Activated T-cell treated with anti-CD3 and anti-CD28 coated beads, Interleukin-2, amount 50 U/mL, for 24 hours (primary cell): Measurements from ENCODE around the gene RCVRN.

ENCODE experiments used
- DNase-seq: peaks from one replicate; pipeline ENCODE4 v3.0.0-alpha.2; 2020
- H3K27ac Mint-ChIP-seq: 2 replicates; pipeline ENCODE4 v1.8.0; 2020; ENCODE audit warnings: mild to moderate bottlenecking, mixed read lengths
- H3K27me3 Mint-ChIP-seq: 2 replicates; pipeline ENCODE4 v1.8.0; 2020; ENCODE audit warnings: mixed read lengths
- H3K36me3 Mint-ChIP-seq: 2 replicates; pipeline ENCODE4 v1.8.0; 2020; ENCODE audit warnings: low read depth, mixed read lengths
- H3K4me1 Mint-ChIP-seq: 2 replicates; pipeline ENCODE4 v1.8.0; 2020; ENCODE audit warnings: low read depth, mixed read lengths
- H3K4me3 Mint-ChIP-seq: 2 replicates; pipeline ENCODE4 v1.8.0; 2020; ENCODE audit warnings: mild to moderate bottlenecking, moderate library complexity, mixed read lengths
- H3K9me3 Mint-ChIP-seq: 2 replicates; pipeline ENCODE4 v1.8.0; 2020; ENCODE audit warnings: mixed read lengths

Gene RCVRN

DNA sequence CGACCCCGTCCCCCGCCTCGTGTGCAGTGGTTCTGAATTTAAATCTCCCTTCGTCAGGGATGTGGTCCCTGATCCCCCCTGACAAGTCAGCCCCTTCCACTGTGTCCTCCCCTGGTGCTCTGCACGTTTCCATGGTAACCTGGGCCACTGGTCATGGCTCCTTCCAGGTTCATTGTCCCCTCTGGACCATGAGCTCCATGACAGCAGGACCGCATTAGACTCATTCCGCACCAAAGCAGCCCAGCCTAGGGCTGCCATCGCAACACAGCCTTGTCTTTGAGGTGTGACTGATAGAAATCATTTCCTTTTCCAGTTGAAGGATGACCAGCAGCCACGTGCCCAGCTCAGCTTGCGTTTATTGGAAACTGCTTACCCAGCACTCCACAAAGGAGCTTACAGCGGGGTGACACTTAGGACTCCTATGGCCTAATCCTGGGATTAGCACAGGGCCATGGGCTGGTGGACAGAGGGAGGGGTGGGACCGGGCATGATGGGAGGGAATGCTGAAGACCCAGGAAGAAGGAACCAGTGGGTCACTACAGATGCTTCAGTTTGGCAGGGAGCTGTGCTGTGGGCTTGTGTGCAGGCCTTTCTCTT is 7.6 kb downstream of the RCVRN start:
- Mint-ChIP-seq H3K27ac (no peak overlapping the region), H3K9me3 (no peaks in the 10 kb centered on the region), H3K36me3 (no peaks in the 10 kb centered on the region), H3K4me3 (no peak overlapping the region), H3K4me1 (no peaks in the 10 kb centered on the region), H3K27me3 (peaks cover 38% of the 10 kb centered on the region)
- DNase-seq: no peak

DNA sequence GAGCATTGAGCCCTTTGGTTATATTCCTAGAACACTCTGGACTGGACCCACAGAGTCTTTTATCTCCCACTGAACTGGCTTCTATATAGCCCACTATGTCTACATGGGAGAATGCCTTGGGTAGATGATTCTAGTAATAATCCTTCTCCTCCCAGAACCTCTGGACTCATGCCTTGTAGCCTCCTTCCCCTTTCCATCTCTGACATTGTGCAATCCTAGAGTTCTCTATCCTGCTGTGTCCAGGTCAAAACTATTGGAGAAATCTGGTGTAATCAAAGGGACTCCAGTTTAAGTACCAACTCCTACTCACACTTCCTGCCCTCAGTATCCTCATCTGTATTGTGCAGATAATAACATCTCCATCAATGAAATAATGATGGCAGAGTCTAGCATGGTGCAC is 9.1 kb downstream of the RCVRN start:
- Mint-ChIP-seq H3K4me1 (no peaks in the 10 kb centered on the region), H3K36me3 (no peaks in the 10 kb centered on the region), H3K4me3 (no peak overlapping the region), H3K27me3 (peaks cover 35% of the 10 kb centered on the region), H3K27ac (no peak overlapping the region), H3K9me3 (no peaks in the 10 kb centered on the region)
- DNase-seq: no peak

DNA sequence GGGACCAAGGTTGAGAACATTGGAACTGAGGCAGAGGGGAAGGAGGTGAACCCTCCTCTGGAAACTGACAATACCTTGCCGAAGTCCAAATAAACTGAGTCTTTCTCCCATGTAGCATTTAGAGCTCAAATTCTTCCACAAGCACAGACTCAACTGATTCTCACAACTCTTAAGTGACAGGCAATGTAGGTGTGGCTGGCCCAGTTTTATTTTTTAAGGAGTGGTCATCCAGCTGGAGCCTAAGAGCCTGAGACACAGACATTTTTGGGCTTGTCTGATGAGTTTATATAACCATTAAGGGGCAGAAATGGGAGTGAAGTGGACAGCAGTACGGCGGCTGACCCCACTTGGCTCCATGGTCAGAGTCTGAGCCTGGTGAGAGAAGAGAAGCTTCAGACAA is 10.8 kb downstream of the RCVRN start:
- Mint-ChIP-seq H3K27me3 (peaks cover 26% of the 10 kb centered on the region), H3K36me3 (no peaks in the 10 kb centered on the region), H3K4me1 (no peaks in the 10 kb centered on the region), H3K9me3 (no peaks in the 10 kb centered on the region), H3K27ac (no peak overlapping the region), H3K4me3 (no peak overlapping the region)
- no peak for DNase-seq

DNA sequence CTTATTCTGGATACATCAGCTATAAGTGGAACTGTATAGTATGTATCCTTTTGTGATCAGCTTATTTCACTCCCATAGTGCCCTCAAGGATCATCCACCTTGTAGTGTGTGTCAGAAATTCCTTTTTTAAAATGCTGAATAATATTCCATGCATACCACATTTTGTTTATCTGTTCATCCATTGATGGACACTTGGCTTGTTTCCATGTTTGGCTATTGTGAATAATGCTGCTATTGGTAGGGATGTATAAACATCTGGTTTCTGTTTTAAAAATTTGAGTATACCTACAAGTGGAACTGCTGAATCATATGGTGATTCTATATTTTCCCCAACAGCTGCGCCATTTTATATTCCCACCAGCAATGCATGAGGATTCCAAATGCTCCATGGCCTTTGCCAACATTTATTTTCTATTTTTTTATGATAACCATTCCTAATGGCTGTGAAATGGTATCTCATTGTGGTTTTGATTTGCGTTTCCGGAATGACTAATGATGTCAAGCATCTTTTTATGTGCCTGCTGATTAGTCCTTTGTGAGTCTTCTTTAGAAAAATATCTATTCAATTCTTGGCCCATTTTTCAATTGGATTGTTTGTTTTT is 11.6 kb downstream of the RCVRN start:
- no peak for DNase-seq
- H3K4me3 Mint-ChIP-seq: no peak overlapping the region
- H3K4me1 Mint-ChIP-seq: no peaks in the 10 kb centered on the region
- H3K9me3 Mint-ChIP-seq: no peaks in the 10 kb centered on the region
- H3K27ac Mint-ChIP-seq: no peak overlapping the region
- H3K36me3 Mint-ChIP-seq: no peaks in the 10 kb centered on the region
- H3K27me3 Mint-ChIP-seq: peaks cover 24% of the 10 kb centered on the region

DNA sequence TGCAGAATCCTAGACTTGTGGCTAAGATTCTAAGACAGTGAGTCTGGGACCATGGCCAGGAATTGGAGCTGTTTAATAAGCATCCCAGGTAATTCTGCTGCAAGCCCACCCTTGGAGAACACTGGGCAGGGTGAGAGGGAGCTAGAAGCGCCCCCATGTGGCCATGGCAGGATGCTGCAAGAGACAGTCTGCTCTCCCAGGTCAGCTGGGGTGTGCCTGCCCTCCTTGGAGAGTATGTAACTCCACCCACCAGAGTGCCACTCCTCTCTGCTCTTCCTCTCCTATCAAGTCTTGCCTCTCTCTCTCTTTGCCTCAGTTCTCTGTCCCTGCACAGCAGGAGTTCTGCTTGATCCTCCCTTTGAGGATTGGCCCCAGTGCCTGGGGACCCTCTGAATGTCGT is 14.9 kb downstream of the RCVRN start:
- H3K27ac Mint-ChIP-seq: no peak overlapping the region
- H3K4me3 Mint-ChIP-seq: no peak overlapping the region
- no peaks in the 10 kb centered on the region for H3K4me1 Mint-ChIP-seq
- H3K27me3 Mint-ChIP-seq: peaks cover 12% of the 10 kb centered on the region
- no peaks in the 10 kb centered on the region for H3K9me3 Mint-ChIP-seq
- no peaks in the 10 kb centered on the region for H3K36me3 Mint-ChIP-seq
- DNase-seq: no peak

DNA sequence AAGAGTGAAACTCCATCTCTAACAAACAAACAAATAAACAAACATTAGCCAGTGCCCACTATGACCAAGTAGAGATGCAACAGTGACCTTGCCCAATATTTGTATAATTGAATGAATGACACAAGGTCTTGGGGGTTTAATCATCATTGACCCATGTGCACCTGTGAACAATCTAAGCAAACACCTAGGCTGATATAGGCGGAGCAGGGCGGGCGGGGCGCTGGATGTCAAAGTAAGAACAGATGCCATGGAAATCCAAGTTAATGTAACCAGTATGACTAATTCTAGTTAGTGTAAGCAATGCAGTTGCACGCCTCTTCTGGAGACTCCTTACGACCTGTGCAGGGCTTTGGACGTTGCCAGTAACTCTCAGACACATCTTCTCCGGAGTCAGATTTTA is 17.6 kb downstream of the RCVRN start:
- no peak for DNase-seq
- Mint-ChIP-seq H3K27me3 (no peaks in the 10 kb centered on the region), H3K36me3 (no peaks in the 10 kb centered on the region), H3K4me1 (no peaks in the 10 kb centered on the region), H3K27ac (no peak overlapping the region), H3K9me3 (peaks cover 15% of the 10 kb centered on the region), H3K4me3 (no peak overlapping the region)

DNA sequence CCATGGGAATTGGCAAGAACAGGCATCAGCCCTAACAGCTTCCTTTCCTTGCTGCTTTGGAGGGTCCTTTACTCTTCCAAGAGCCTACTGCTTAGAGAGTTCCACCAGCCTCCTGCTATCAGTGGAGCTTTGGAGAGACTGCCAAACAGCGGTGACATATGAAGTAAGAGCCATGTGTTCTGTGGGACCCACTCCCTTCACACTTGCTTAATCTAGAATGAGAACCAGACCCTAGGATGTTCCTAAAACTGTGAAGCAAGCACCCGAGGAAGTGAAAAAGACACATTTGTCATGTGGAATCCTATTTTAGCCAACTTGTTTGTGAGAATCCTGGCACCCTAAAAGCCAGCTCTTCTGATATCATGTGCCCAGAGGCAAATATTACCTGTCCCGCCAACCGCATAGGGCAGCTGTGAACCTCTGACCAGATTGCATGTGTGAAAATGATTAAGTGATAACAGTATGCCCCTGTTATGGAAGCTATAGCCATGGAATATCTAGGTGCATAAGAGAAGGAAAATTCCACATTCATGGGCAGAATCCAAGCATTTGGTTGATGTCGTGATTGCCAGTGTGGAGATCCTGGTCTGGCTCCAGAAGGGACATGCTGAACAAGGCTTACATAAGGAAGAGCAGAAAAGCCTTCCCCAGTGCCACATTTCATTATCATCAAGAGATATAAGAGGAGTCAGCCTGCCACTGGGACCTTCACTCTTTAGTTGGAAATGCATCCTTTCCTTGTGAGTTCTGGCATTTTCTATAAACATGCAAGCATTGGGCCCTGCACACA is 18.7 kb downstream of the RCVRN start:
- Mint-ChIP-seq H3K27me3 (no peaks in the 10 kb centered on the region), H3K4me3 (no peak overlapping the region), H3K9me3 (peaks cover 24% of the 10 kb centered on the region), H3K36me3 (no peaks in the 10 kb centered on the region), H3K27ac (no peak overlapping the region), H3K4me1 (no peaks in the 10 kb centered on the region)
- DNase-seq: no peak

DNA sequence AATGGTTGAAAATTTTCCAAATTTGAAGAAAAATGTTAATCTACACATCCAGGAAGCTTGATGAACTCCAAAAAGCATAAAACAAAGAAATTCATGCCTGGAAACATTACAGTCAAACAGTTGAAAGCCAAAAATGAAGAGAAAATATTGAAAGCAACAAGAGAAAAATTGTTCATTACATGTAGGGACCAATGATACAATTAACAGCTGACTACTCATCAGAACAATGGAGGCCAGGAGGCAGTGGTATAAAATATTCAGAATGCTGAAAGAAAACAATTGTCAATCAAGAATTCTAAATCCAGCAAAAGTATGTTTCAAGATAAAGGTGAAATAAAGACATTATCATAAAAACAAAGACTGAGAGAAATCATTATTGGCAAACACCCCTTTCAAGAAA is 21.6 kb downstream of the RCVRN start:
- H3K9me3 Mint-ChIP-seq: peaks cover 29% of the 10 kb centered on the region
- no peaks in the 10 kb centered on the region for H3K4me1 Mint-ChIP-seq
- no peak overlapping the region for H3K4me3 Mint-ChIP-seq
- DNase-seq: no peak
- no peak overlapping the region for H3K27ac Mint-ChIP-seq
- H3K36me3 Mint-ChIP-seq: no peaks in the 10 kb centered on the region
- H3K27me3 Mint-ChIP-seq: no peaks in the 10 kb centered on the region

DNA sequence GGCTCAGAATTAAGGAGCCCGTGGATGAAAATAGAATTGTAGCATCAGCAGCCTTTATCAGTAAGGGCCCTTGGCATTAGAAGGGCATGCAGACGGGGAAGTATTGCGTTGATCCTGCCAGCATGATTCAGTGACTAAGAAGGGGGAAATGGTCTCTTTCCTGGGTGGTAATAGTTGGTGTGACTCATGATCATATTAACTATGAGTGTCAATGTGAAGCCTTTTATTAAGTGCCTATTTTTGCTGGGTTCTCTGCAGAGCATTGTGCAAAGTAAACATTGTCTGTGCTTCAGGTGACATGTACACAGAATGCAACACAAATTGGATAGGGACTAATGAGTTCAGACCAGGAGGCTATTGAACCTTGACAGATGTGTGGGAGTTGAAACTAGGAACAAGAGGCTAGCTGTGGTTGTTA is 24.5 kb downstream of the RCVRN start:
- Mint-ChIP-seq H3K4me1 (no peaks in the 10 kb centered on the region), H3K36me3 (no peaks in the 10 kb centered on the region), H3K9me3 (peaks cover 29% of the 10 kb centered on the region), H3K4me3 (no peak overlapping the region), H3K27ac (no peak overlapping the region), H3K27me3 (peaks cover 10% of the 10 kb centered on the region)
- no peak for DNase-seq

DNA sequence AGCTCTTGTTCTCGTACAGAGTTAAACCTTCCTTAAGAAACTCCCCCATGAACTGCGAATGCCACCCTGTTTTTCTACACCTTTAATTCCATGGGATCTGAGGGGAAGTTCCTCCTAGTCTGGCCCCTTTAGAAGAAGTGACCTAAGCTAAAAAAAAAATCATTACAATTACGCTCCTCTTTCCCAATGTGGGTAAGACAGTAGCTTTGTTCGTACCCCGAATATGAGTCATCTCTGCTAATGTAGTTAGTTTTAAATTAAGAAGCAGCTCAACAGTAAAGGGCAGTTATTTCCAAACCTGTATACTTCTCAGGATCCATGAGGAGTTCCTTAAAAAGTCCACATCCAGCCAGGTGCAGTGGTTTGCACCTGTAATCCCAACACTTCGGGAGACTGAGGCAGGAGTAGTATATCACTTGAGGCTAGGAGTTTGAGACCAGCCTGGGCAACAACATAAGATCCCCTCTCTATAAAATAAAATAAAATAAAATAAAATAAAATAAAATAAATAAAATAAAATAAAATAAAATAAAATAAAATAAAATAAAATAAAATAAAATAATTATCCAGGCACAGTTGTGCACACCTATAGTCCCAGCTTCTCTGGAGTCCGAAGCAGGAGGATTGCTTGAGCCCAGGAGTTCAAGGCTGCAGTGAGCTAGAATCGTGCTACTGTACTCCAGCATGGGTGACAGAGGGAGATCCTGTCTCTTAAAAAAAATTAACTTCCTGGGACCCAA is 26.1 kb downstream of the RCVRN start:
- Mint-ChIP-seq H3K36me3 (no peaks in the 10 kb centered on the region), H3K9me3 (peaks cover 22% of the 10 kb centered on the region), H3K27me3 (peaks cover 20% of the 10 kb centered on the region), H3K4me3 (no peak overlapping the region), H3K27ac (no peak overlapping the region), H3K4me1 (no peaks in the 10 kb centered on the region)
- DNase-seq: no peak

DNA sequence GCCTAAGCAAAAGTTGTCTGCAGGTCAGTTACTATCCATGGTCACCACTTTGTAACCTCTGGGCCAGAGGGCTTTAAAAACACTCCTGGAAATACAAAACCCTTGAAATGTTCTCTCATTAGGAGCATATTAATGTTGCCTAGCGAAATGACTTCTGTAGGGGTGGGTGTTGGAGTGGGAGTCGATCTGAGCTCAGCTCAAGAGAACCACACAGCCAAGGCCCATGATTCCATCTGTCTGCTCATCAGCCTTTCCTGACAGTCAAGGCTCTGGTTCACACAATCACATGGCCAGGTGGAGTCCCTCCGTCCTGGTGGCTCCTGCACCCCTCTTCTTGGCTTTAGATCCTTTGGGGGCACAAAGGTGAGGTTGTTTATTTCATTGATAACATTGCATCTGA is 26.7 kb downstream of the RCVRN start:
- Mint-ChIP-seq H3K27ac (no peak overlapping the region), H3K4me1 (no peaks in the 10 kb centered on the region), H3K4me3 (no peak overlapping the region), H3K9me3 (peaks cover 18% of the 10 kb centered on the region), H3K27me3 (peaks cover 20% of the 10 kb centered on the region), H3K36me3 (no peaks in the 10 kb centered on the region)
- no peak for DNase-seq

DNA sequence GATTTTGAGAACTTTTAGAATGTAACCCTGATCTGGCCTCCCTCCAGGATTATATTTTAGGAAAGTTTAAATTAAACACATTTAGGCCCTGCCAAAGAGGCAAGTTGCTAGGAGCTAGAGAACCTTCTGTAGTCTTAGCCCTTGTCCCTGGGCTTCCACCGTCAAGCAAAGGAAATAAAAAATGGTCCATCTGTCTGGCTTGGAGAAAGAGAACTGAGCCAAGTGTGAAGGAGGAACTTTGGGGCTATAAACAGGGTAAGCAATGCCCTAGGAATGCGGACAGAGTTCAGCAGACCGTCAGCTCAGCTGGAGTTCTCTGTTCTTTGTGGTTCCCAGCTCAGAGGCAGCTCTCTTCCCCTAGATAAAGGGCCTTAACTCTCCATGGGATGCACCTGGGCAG is 29.6 kb downstream of the RCVRN start:
- Mint-ChIP-seq H3K9me3 (peaks cover under 1% of the 10 kb centered on the region), H3K4me1 (no peaks in the 10 kb centered on the region), H3K27ac (no peak overlapping the region), H3K27me3 (peaks cover 23% of the 10 kb centered on the region), H3K4me3 (no peak overlapping the region), H3K36me3 (no peaks in the 10 kb centered on the region)
- no peak for DNase-seq

DNA sequence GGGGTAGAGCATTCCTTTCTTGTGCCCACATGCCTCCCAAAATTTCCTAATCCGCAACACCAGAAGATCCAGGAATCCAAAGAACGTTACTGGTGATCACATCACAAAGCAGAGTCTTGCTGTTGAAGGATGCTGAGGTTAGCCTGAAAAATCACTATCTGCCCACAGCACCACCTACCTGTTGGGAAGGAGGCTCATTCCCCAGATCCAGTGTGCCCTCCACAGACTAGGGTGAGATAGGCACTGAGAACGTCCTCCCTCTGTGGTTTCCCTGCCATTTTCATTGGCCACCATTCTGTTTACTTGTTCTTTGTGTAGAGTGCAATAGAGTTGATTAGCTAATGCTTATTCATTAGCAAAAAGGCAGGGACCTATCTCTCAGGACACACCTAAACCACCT is 30.3 kb downstream of the RCVRN start:
- Mint-ChIP-seq H3K27me3 (peaks cover 23% of the 10 kb centered on the region), H3K4me3 (no peak overlapping the region), H3K4me1 (no peaks in the 10 kb centered on the region), H3K9me3 (no peaks in the 10 kb centered on the region), H3K36me3 (no peaks in the 10 kb centered on the region), H3K27ac (no peak overlapping the region)
- no peak for DNase-seq

DNA sequence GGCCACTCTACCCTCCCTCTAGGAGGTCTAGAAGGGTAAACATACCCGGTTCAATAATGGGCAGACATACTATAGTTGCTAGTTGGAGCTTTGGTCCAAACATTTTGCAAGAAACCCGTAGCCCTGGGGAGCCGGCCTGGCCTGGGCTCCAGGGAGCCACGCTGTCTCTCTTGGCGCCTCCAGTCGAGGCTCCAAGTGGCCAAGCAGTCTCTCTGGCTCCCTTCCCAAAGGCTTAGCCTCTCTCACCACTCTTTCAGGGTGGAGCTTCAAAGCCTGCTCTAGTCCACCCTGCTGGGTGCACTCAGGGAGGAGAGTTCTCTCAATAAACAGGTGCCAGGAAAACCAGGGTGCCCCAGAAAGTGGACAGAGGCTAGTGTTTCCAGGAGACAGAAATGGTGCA is 32.2 kb downstream of the RCVRN start:
- DNase-seq: no peak
- Mint-ChIP-seq H3K4me3 (no peak overlapping the region), H3K9me3 (no peaks in the 10 kb centered on the region), H3K27me3 (peaks cover 26% of the 10 kb centered on the region), H3K4me1 (no peaks in the 10 kb centered on the region), H3K36me3 (no peaks in the 10 kb centered on the region), H3K27ac (no peak overlapping the region)

DNA sequence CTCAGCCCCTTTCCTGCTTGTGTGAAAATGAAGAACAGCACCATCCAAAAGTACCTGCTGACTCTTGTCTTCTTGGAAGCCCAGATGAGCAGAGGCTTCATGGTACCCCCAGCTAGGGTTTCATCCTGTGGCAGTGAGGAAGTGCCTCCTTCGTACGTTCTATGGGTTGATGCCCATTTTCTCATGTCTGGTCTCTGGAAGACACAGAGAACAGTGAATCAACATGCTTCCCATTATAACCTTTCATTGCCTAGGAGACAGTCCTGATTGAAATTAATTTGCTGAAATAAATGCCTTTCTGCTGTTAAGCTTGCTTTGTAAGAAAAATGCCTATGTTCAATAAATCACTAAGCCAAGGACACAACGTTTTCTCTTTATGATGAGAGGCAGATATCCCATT is 36.5 kb downstream of the RCVRN start:
- Mint-ChIP-seq H3K4me3 (no peak overlapping the region), H3K27ac (no peak overlapping the region), H3K9me3 (no peaks in the 10 kb centered on the region), H3K4me1 (no peaks in the 10 kb centered on the region), H3K27me3 (peaks cover 10% of the 10 kb centered on the region), H3K36me3 (no peaks in the 10 kb centered on the region)
- DNase-seq: no peak
